Measurements from ENCODE around the gene PDS5B.

Gene PDS5B

GRCh38 chr13:32804673-32805230 lies 218.5 kb downstream of the PDS5B start:
- ChIA-PET CTCF (interaction anchor here (1.4 kb wide), 1 partner anchor 9 kb away, joined by 4 read pairs; no protein-coding TSS in a partner anchor), POLR2A (no interaction called here)
- H3K4me3 ChIP-seq (ENCODE audit: low read depth, low read length): no peak overlapping the region
- no peak for DNase-seq (ENCODE audit: low read depth, low spot score)
- TF ChIP-seq, protein P1, sequence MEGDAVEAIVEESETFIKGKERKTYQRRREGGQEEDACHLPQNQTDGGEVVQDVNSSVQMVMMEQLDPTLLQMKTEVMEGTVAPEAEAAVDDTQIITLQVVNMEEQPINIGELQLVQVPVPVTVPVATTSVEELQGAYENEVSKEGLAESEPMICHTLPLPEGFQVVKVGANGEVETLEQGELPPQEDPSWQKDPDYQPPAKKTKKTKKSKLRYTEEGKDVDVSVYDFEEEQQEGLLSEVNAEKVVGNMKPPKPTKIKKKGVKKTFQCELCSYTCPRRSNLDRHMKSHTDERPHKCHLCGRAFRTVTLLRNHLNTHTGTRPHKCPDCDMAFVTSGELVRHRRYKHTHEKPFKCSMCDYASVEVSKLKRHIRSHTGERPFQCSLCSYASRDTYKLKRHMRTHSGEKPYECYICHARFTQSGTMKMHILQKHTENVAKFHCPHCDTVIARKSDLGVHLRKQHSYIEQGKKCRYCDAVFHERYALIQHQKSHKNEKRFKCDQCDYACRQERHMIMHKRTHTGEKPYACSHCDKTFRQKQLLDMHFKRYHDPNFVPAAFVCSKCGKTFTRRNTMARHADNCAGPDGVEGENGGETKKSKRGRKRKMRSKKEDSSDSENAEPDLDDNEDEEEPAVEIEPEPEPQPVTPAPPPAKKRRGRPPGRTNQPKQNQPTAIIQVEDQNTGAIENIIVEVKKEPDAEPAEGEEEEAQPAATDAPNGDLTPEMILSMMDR (IDR thresholded peaks at IDR 0.05; ENCODE audit: insufficient read depth, low read length, missing control alignments): no peak

DNA sequence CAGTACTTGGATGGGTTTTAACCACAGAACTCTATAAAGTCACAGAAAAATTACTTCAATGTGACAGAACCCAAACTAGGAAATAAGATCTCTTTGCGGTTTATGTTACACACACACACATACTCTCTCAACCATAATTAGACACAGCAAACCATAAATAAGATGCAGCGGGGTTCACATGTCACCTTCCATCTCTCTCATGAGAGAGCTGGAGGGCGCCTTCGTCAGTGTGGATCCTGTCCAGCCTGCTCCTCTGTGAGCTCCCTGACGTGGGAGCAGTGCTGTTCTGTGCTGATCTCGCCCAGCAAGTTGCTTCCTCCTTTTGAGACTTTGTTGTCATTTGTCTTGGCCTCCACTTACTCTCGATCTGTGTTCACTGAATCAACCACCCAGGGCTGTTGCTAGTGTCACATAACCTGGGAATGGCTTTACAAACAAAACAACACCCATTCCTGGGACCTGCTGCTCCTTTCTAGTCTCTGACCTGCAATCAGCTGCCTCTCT lies 225.1 kb downstream of the PDS5B start:
- no peak for DNase-seq (ENCODE audit: low read depth, low spot score)
- ChIA-PET POLR2A (no interaction called here), CTCF (no interaction called here)
- no peak overlapping the region for H3K4me3 ChIP-seq (ENCODE audit: low read depth, low read length)
- TF ChIP-seq, protein P1 (IDR thresholded peaks at IDR 0.05; ENCODE audit: insufficient read depth, low read length, missing control alignments): no peak

GRCh38 chr13:32821149-32821688 lies 235.0 kb downstream of the PDS5B start:
- no peak for DNase-seq (ENCODE audit: low read depth, low spot score)
- TF ChIP-seq, protein P1 (IDR thresholded peaks at IDR 0.05; ENCODE audit: insufficient read depth, low read length, missing control alignments): no peak
- ChIA-PET POLR2A (no interaction called here), CTCF (no interaction called here)
- H3K4me3 ChIP-seq (ENCODE audit: low read depth, low read length): no peak overlapping the region

DNA sequence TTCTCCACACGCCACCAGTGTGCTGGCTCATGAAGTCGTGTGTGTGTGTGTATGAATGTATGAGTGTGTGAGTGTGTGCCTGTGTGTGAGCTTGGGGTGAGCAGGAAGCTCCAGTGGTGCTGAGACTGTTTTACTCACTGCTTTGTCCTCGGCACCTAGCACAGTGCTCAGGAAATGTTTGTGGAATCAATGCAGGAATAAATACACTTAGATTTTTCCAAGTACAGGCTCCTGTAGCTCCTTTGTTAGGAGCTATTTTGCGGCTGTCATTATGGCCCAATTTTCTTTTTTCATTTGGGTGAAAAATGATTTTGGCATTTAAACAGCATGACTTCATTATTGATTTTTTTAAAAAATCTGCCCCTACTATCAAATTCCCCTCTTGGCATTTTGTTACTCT lies 236.5 kb downstream of the PDS5B start:
- no peak for DNase-seq (ENCODE audit: low read depth, low spot score)
- ChIA-PET CTCF (no interaction called here), POLR2A (no interaction called here)
- H3K4me3 ChIP-seq (ENCODE audit: low read depth, low read length): no peak overlapping the region
- TF ChIP-seq, protein P1 (IDR thresholded peaks at IDR 0.05; ENCODE audit: insufficient read depth, low read length, missing control alignments): no peak

- TF ChIP-seq, protein P1 (IDR thresholded peaks at IDR 0.05; ENCODE audit: insufficient read depth, low read length, missing control alignments): no peak
- DNase-seq (ENCODE audit: low read depth, low spot score): no peak
- ChIA-PET CTCF (no interaction called here), POLR2A (no interaction called here)
- H3K4me3 ChIP-seq (ENCODE audit: low read depth, low read length): no peak overlapping the region
These were observed 237.3 kb downstream of the PDS5B start for GRCh38 chr13:32823597-32823996.

DNA sequence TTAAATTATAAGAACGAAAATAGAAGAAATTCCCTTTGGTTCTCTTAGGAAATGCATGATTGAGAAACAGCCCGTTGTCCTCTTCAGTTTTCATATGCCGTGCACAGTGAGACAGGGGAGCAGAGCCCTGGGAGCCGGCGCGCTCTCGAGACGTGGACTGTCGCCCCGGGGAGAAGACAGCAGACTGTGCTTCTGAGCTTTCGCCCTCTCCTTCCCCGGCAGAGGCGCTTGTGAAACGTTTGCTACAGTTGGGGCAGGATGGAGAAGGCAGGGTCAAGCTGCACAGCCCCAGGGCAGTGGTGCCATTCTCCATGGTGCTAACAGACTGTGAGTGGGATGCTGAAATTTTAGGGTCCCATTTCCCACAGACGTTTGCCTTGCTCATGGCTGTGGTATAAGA lies 237.8 kb downstream of the PDS5B start:
- ChIA-PET POLR2A (no interaction called here), CTCF (no interaction called here)
- TF ChIP-seq, protein P1 (IDR thresholded peaks at IDR 0.05; ENCODE audit: insufficient read depth, low read length, missing control alignments): no peak
- no peak for DNase-seq (ENCODE audit: low read depth, low spot score)
- H3K4me3 ChIP-seq (ENCODE audit: low read depth, low read length): no peak overlapping the region

Measured in AG04449 (cell line).